WTC11 (cell line): ENCODE measurements around the gene TWIST2.

Source experiments
- JUN ChIP-seq: sonication (generic); formaldehyde crosslinking; IDR thresholded peaks from 2 replicates; pipeline ENCODE4 v1.8.0; 2023; ENCODE audit warnings: mild to moderate bottlenecking, missing genetic modification reagents
- RELA ChIP-seq: sonication (generic); formaldehyde crosslinking; IDR thresholded peaks from 2 replicates; pipeline ENCODE4 v1.8.1; 2022; ENCODE audit warnings: missing genetic modification reagents, mild to moderate bottlenecking, borderline replicate concordance
- TF ChIP-seq, protein P1 (sequence below): sonication (generic); formaldehyde crosslinking; IDR thresholded peaks from 2 replicates; pipeline ENCODE4 v1.8.1; 2022; ENCODE audit warnings: low read depth, missing genetic modification reagents, borderline replicate concordance
- TF ChIP-seq, protein P2 (sequence below): sonication (generic); formaldehyde crosslinking; IDR thresholded peaks from 2 replicates; pipeline ENCODE4 v1.8.0; 2022; ENCODE audit warnings: mild to moderate bottlenecking, missing genetic modification reagents

DNA sequence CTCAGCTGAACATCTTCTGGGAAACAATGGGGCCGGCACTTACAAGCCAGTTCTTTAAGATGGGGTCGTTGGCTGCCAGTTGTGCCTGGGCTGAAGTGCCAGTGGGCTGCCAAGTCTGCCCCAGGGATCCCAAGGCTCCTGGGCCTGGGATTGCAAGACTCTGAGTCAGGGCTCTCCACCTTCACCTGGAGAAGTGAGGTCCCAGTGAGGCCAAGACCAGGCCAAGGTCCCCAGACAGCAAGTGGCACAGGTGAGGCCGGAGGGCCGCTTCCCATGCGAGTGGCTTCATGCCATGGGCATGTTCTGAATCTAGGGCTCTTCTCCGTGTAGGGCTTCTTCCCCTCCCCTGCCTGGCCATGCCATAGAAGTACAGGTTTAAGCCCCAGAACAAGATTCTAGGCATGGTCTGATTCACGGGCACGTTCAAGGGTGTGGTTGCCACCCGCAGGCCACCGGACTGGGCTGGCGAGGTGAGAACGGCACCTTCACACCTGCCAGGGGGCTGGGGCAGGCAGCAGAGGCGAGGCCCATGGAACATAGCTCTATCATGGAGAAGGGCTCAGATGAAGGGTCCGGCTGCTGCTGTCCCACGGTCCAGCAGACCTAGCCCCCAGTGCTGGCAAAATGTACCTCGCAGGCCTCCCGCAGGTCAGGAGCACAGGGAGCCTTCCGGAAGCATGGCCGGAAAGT lies 36.4 kb downstream of the TWIST2 start:
- TF ChIP-seq, protein P1, sequence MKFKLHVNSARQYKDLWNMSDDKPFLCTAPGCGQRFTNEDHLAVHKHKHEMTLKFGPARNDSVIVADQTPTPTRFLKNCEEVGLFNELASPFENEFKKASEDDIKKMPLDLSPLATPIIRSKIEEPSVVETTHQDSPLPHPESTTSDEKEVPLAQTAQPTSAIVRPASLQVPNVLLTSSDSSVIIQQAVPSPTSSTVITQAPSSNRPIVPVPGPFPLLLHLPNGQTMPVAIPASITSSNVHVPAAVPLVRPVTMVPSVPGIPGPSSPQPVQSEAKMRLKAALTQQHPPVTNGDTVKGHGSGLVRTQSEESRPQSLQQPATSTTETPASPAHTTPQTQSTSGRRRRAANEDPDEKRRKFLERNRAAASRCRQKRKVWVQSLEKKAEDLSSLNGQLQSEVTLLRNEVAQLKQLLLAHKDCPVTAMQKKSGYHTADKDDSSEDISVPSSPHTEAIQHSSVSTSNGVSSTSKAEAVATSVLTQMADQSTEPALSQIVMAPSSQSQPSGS (CRISPR knock-in tag): no peak
- TF ChIP-seq RELA (CRISPR knock-in tag) (no peak), JUN (CRISPR knock-in tag) (no peak)
- TF ChIP-seq, protein P2, sequence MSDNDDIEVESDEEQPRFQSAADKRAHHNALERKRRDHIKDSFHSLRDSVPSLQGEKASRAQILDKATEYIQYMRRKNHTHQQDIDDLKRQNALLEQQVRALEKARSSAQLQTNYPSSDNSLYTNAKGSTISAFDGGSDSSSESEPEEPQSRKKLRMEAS (CRISPR knock-in tag): no peak
